Measurements from ENCODE around the gene IFT81.
"Not testable (repeated sequence)": the region's sequence is repeated elsewhere in the genome, so short reads cannot be mapped to it uniquely, and the experiment has no call there.

Gene IFT81

GRCh38 chr12:110124269-110124995, at the start of gene IFT81:
TSS of gene IFT81 (plus strand) at chr12:110124357. CDS start at chr12:110127381, 3,024 bp downstream.
- TF ChIP-seq CTCF (IDR thresholded peaks at IDR 0.05; ENCODE audit: low read depth, low read length, missing control alignments) = no peak
- DNase-seq (ENCODE audit: extremely low read depth, low read depth) = no peak
- H3K4me3 ChIP-seq (replicated peaks; ENCODE audit: low read depth, low read length) = peak within 1 kb of the TSS; percentile 96

DNA sequence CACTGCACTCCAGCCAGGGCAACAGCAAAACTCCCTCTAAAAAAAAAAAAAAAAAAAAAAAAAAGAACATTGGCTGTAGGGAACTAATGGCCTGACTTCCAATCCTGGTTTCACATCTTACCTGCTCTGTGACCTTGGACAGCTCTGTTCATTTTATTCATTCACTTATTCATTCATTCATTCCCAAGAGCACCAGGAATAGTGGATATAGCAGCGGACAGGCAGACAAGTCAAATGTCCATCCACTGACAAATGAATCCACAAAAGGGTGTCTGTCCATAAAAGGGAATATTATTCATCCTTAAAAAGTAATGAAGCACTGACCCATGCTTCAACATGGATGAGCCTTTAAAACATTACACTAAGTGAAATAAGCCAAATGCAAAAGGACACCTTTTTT, 48.3 kb upstream of the IFT81 start:
- DNase-seq (ENCODE audit: extremely low read depth, low read depth) = no peak
- TF ChIP-seq CTCF (IDR thresholded peaks at IDR 0.05; ENCODE audit: low read depth, low read length, missing control alignments) = no peak
- H3K4me3 ChIP-seq (replicated peaks; ENCODE audit: low read depth, low read length) = no peak overlapping the region

GRCh38 chr12:110077800-110078199, 46.4 kb upstream of the IFT81 start:
- no peak for TF ChIP-seq CTCF (IDR thresholded peaks at IDR 0.05; ENCODE audit: low read depth, low read length, missing control alignments)
- H3K4me3 ChIP-seq (replicated peaks; ENCODE audit: low read depth, low read length) = no peak overlapping the region
- no peak for DNase-seq (ENCODE audit: extremely low read depth, low read depth)

DNA sequence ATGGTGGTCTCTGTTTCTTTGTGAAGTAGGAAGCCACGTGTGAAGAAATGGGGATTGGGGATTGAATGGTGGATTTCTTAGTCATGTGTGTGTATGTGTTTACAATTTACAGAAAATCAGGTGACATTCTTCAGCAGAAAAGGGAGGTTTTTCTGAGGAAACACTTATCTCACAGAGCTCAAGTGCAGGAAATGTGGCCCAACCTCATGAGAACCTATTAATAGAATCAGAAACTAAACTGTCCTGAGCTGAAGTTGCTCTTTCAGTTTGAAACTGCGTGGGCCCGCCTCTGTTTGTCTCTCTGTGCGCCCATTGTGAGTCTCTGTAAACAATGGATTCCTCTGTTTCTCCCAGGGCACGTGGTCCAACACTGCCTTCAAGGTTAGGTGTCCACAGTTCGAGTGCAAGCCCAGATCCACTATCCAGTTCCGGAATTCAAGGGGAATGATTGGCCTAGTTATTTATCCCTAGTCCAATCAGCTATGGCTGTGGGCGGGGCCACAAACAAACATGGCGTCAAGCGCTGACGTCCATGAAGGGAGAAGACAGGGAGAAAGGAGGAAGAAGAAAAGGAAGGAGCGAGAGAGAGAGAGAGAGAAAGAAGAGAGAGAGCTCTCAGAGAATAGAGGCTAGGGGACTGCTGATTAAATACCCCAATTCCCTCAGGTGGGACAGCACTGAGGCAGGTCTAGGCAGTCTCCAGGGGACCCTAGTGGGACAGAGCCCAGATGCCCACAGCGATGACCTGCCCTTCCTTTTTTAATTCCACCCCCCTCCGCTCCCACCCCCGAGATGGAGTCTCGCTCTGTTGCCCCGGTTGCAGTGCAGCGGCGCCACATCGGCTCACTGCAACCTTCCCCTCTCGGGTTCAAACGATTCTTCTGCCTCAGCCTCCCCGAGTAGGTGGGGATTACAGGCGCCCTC, 44.4 kb upstream of the IFT81 start:
- no peak for TF ChIP-seq CTCF (IDR thresholded peaks at IDR 0.05; ENCODE audit: low read depth, low read length, missing control alignments)
- H3K4me3 ChIP-seq (replicated peaks; ENCODE audit: low read depth, low read length) = no peak overlapping the region
- no peak for DNase-seq (ENCODE audit: extremely low read depth, low read depth)

DNA sequence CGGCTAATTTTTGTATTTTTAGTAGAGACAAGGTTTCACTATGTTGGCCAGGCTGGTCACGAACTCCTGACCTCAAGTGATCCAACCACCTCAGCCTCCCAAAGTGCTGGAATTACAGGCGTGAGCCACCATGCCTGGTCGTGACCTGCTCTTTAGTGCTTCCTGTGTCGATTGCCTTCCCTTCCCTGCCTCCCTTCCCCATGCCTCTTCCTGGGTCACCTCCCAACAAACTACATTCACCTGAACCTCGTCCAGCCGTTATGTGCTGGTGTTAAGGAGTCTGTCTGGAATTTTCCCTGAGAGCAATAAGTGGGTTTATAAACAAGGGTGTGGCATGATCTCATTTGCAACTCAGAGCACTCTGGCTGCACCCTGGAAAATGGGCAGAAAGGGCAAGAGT, 43.7 kb upstream of the IFT81 start:
- no peak for TF ChIP-seq CTCF (IDR thresholded peaks at IDR 0.05; ENCODE audit: low read depth, low read length, missing control alignments)
- H3K4me3 ChIP-seq (replicated peaks; ENCODE audit: low read depth, low read length) = no peak overlapping the region
- no peak for DNase-seq (ENCODE audit: extremely low read depth, low read depth)

DNA sequence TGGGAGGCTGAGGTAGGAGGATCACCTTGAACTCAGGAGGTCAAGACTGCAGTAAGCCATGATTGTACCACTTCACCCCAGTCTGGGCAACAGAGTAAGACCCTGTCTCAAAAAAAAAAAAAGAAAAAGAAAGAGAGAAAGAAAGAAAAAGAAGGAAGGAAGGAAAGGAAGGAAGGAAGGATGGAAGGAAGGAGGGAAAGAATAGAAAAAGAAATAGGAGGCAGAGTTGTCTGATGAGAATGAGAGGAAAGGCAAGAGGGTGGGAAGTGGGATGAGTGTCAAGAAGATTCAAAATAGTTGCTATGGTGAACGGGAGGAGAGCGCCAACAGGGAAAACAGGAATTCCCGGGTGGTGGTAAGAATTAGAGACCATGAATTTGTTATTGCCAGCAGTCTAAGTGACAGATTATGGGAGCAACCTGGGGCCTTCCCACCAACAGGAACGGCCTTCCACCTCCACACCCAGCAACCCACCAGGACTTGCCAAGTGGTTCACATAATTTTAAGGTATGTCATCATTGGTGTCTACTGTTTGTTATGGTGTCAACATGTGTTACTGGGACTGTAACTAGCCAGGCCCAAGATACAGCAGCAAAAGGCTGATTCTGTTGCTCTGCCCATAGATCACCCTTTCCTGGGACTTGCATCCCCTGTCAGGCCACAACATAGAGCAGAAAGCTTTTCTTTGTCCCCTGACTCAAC, 39.7 kb upstream of the IFT81 start:
- no peak for TF ChIP-seq CTCF (IDR thresholded peaks at IDR 0.05; ENCODE audit: low read depth, low read length, missing control alignments)
- no peak overlapping the region for H3K4me3 ChIP-seq (replicated peaks; ENCODE audit: low read depth, low read length)
- DNase-seq (ENCODE audit: extremely low read depth, low read depth) = no peak

DNA sequence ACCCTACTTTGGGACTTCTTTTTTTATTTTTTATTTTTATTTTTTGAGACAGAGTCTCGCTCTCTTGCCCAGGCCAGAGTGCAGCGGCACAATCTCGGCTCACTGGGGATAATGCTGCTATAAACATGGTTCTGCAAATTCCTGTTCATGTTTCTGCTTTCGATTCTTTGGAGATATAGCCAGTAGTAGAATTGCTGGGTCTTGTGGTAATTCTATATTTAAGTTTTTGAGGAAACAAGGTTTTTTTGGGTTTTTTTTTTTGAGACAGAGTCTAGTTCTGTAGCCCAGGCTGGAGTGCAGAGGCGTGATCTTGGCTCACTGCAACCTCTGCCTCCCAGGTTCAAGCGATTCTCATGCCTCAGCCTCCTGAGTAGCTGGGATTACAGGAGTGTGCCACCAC, 35.9 kb upstream of the IFT81 start:
- DNase-seq (ENCODE audit: extremely low read depth, low read depth); H3K4me3 ChIP-seq (replicated peaks; ENCODE audit: low read depth, low read length): not testable (repeated sequence)

Measured in HFF-Myc (cell line).